ENCODE results near the gene ZNF445. TPM values are rescaled to one million over a fixed set of nuclear protein-coding genes. Genes with fewer than 3 reads are reported as not detected.

ZNF445 gene
- total RNA-seq, 3 donors from 2014 or later, result 5.8 to 8.9 (median 7.2) TPM

- H3K9me3 ChIP-seq, result no peaks in the 10 kb centered on the region
- no peaks in the 10 kb centered on the region for H3K4me1 ChIP-seq
- TF ChIP-seq POLR2AphosphoS5 (IDR thresholded peaks at IDR 0.05), result no peak
- TF ChIP-seq, protein P1, sequence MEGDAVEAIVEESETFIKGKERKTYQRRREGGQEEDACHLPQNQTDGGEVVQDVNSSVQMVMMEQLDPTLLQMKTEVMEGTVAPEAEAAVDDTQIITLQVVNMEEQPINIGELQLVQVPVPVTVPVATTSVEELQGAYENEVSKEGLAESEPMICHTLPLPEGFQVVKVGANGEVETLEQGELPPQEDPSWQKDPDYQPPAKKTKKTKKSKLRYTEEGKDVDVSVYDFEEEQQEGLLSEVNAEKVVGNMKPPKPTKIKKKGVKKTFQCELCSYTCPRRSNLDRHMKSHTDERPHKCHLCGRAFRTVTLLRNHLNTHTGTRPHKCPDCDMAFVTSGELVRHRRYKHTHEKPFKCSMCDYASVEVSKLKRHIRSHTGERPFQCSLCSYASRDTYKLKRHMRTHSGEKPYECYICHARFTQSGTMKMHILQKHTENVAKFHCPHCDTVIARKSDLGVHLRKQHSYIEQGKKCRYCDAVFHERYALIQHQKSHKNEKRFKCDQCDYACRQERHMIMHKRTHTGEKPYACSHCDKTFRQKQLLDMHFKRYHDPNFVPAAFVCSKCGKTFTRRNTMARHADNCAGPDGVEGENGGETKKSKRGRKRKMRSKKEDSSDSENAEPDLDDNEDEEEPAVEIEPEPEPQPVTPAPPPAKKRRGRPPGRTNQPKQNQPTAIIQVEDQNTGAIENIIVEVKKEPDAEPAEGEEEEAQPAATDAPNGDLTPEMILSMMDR (IDR thresholded peaks at IDR 0.05), result no peak
- no peak for TF ChIP-seq POLR2A (IDR thresholded peaks at IDR 0.05)
- H3K27ac ChIP-seq, result no peak overlapping the region
- peaks cover 0 to 6% of the 10 kb centered on the region in 2 donors for H3K27me3 ChIP-seq
- H3K4me3 ChIP-seq, result no peak overlapping the region
- DNase-seq (ENCODE audit: low spot score in 2 of 2), result no peak
- intact Hi-C loops (cut with DNase I; ENCODE audit: low total_unique reads), result no loop called here
- H3K36me3 ChIP-seq, result no peaks in the 10 kb centered on the region
These were observed 38.8 kb upstream of the ZNF445 start for GRCh38 chr3:44516230-44516629.

DNA sequence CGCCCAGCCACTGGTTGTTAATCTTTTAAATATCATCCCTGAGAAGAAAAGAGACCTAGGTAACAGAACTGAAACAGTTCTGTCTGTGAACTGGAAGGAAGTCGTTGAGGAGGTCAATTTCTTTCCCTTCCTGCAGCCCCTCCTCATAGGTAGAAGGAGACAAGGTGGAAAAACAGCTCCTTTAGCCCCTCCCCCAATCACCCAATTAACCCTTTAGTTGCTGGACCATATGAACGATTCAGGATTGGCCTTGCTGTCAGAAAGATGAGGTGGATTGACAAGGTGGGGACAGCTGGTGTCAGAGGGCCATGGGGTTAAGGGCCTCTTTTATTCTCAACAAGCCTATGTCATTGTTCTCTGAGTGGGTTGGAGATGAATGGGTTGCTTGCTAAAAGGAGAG is 36.0 kb upstream of the ZNF445 start:
- no peak for DNase-seq (ENCODE audit: low spot score in 2 of 2)
- Histone ChIP-seq H3K9me3 (no peaks in the 10 kb centered on the region), H3K27me3 (no peaks in the 10 kb centered on the region), H3K4me3 (no peak overlapping the region), H3K36me3 (no peaks in the 10 kb centered on the region), H3K4me1 (peaks cover 0 to 11% of the 10 kb centered on the region in 2 donors), H3K27ac (no peak overlapping the region)
- intact Hi-C loops (cut with DNase I; ENCODE audit: low total_unique reads), result no loop called here
- TF ChIP-seq, protein P1 (IDR thresholded peaks at IDR 0.05), result no peak
- TF ChIP-seq POLR2AphosphoS5 (IDR thresholded peaks at IDR 0.05) (no peak), POLR2A (IDR thresholded peaks at IDR 0.05) (no peak)

GRCh38 chr3:44511238-44511566 is 33.7 kb upstream of the ZNF445 start:
- DNase-seq (ENCODE audit: low spot score in 2 of 2), result no peak

GRCh38 chr3:44510000-44510368 is 32.5 kb upstream of the ZNF445 start:
- no peak for DNase-seq (ENCODE audit: low spot score in 2 of 2)
- no peaks in the 10 kb centered on the region for H3K36me3 ChIP-seq
- H3K4me3 ChIP-seq, result peak overlapping the region; percentile 84 to 98 (median 86)
- no peaks in the 10 kb centered on the region for H3K27me3 ChIP-seq
- H3K9me3 ChIP-seq, result peaks cover 0 to 5% of the 10 kb centered on the region in 2 donors
- TF ChIP-seq POLR2A (IDR thresholded peaks at IDR 0.05), result no peak
- TF ChIP-seq, protein P1 (IDR thresholded peaks at IDR 0.05), result no peak
- no peak for TF ChIP-seq POLR2AphosphoS5 (IDR thresholded peaks at IDR 0.05)
- peaks cover 0 to 11% of the 10 kb centered on the region in 2 donors for H3K4me1 ChIP-seq
- intact Hi-C loops (cut with DNase I; ENCODE audit: low total_unique reads), result no loop called here
- peak overlapping the region; percentile 89 to 93 for H3K27ac ChIP-seq

More at GRCh38 chr3:44511238-44511566, 33.7 kb upstream of the ZNF445 start:
- intact Hi-C loops (cut with DNase I; ENCODE audit: low total_unique reads), result no loop called here
- peaks cover 0 to 11% of the 10 kb centered on the region in 2 donors for H3K4me1 ChIP-seq
- H3K27me3 ChIP-seq, result no peaks in the 10 kb centered on the region
- H3K9me3 ChIP-seq, result no peaks in the 10 kb centered on the region
- no peak for TF ChIP-seq POLR2AphosphoS5 (IDR thresholded peaks at IDR 0.05)
- TF ChIP-seq, protein P1 (IDR thresholded peaks at IDR 0.05), result no peak
- TF ChIP-seq POLR2A (IDR thresholded peaks at IDR 0.05), result no peak
- H3K36me3 ChIP-seq, result no peaks in the 10 kb centered on the region
- peak overlapping the region; percentile 89 to 93 for H3K27ac ChIP-seq
- H3K4me3 ChIP-seq, result peak overlapping the region; percentile 84 to 98 (median 86)

DNA sequence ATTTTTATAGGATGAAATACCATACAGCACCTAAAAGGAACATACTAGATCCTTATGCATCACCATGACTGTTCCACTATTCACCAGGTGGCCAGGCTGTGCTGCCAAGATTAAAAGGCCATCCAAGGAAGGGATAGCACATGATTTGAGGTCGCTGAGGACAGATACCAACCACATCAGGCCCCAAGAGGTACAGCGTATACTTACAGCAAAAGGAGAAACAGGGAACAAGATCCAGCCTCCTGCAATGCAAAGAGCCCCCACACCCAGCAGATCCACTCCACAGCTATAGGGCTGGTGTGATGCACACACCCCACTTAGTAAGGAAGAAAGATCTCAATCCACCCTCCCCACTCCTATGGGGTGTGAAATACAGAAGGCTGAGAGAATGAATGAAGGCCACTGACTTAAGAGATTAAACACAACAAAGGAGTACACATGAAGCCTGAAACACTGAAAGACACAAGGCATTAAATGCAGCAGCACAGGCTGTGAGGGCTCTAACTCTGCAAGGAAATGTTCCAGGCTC is 32.0 kb upstream of the ZNF445 start:
- intact Hi-C loops (cut with DNase I; ENCODE audit: low total_unique reads), result no loop called here
- H3K4me3 ChIP-seq, result peak overlapping the region; percentile 84 to 98 (median 86)
- H3K9me3 ChIP-seq, result peaks cover 0 to 7% of the 10 kb centered on the region in 2 donors
- no peak for DNase-seq (ENCODE audit: low spot score in 2 of 2)
- H3K27ac ChIP-seq, result peak overlapping the region in 1 of 2 donors; percentile 89
- no peak for TF ChIP-seq POLR2A (IDR thresholded peaks at IDR 0.05)
- TF ChIP-seq, protein P1 (IDR thresholded peaks at IDR 0.05), result no peak
- no peaks in the 10 kb centered on the region for H3K27me3 ChIP-seq
- peaks cover 0 to 11% of the 10 kb centered on the region in 2 donors for H3K4me1 ChIP-seq
- no peaks in the 10 kb centered on the region for H3K36me3 ChIP-seq
